ENCODE measurements around the gene ZP4. TPM values are rescaled to one million over a fixed set of nuclear protein-coding genes. Genes with fewer than 3 reads are reported as not detected.

Gene ZP4
- total and polyA plus RNA-seq, 9 of the 15 experiments (the other 6 are each of a cell fraction or from before 2014, with no cell fraction given), result not detected

DNA sequence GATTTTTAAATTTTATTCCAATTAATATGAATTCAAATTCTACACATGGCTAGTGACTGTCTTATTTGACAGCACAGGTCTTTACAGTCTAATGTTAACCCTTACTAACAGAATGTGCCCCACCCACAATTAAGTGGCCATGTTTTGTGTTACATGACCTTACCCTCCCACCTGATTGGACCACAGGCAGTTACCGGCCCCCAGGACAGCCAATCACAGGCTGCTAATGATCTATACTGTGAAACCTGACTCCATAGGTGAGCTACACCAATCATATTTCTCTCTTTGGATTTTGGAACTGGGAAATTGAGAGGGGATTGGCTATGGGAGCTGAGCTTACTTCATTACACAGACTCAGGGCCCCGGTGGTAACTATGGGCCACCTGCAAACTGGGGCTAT lies 27.5 kb downstream of the ZP4 start:
- TF ChIP-seq NELFE (IDR thresholded peaks at IDR 0.05; ENCODE audit: insufficient read depth, insufficient read length) (no peak), FOXA1 (IDR thresholded peaks at IDR 0.05; ENCODE audit: borderline replicate concordance) (no peak)
- TF ChIP-seq, protein P1, sequence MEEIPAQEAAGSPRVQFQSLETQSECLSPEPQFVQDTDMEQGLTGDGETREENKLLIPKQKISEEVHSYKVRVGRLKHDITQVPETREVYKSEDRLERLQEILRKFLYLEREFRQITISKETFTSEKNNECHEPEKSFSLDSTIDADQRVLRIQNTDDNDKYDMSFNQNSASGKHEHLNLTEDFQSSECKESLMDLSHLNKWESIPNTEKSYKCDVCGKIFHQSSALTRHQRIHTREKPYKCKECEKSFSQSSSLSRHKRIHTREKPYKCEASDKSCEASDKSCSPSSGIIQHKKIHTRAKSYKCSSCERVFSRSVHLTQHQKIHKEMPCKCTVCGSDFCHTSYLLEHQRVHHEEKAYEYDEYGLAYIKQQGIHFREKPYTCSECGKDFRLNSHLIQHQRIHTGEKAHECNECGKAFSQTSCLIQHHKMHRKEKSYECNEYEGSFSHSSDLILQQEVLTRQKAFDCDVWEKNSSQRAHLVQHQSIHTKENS (CRISPR knock-in tag; IDR thresholded peaks at IDR 0.05), result no peak
- no peak for DNase-seq (ENCODE audit: extremely low read depth in 1 of 4, low spot score in 3 of 4)
- CTCF ChIA-PET (ENCODE audit: low intra/inter-chr PET ratio), result no interaction called here
- no peak overlapping the region for H3K9ac ChIP-seq (ENCODE audit: insufficient read depth in 1 of 2, low read depth in 2 of 2, low read length in 2 of 2)
- H3K27me3 ChIP-seq (ENCODE audit: control insufficient read depth in 2 of 2, insufficient read depth in 2 of 2, low read length in 2 of 2), result no peaks in the 10 kb centered on the region
- POLR2A ChIA-PET, result no interaction called here
- no peak for FAIRE-seq
- H3K27ac ChIP-seq (ENCODE audit: extremely low read depth, low read depth, low read length), result no peak overlapping the region
- H3K9me3 ChIP-seq (replicated peaks; ENCODE audit: control insufficient read depth, insufficient read depth, low read depth, low read length), result no peaks in the 10 kb centered on the region; the same call in 1 of the 2 replicates
- H4K20me1 ChIP-seq (replicated peaks; ENCODE audit: control insufficient read depth, insufficient read depth, low read length), result no peaks in the 10 kb centered on the region
- no TSS peak for BruUV-seq (replicated peaks)
- H3K4me3 ChIP-seq, result no peak overlapping the region
- intact Hi-C loops (cut with micrococcal nuclease) (no loop called here), in situ Hi-C loops (cut with MboI) (no loop called here)
- H3K4me2 ChIP-seq (ENCODE audit: insufficient read depth, low read length), result no peak overlapping the region
- no peaks in the 10 kb centered on the region for H3K79me2 ChIP-seq (ENCODE audit: control insufficient read depth, insufficient read depth, low read length)
- 3% methylated on average over 2 of the region's 2 CpGs for WGBS (ENCODE audit: insufficient coverage, low coverage, missing lambda C conversion rate)
- no peak overlapping the region for H2AFZ ChIP-seq (ENCODE audit: low read depth, low read length)
- H3K9me1 ChIP-seq (ENCODE audit: control insufficient read depth, insufficient read depth, low read length), result no peaks in the 10 kb centered on the region
- peaks cover 0 to 3% of the 10 kb centered on the region in 2 experiments; a peak in 1 of 5 replicates for H3K4me1 ChIP-seq (replicated peaks in 1 of 2; ENCODE audit: control insufficient read depth in 2 of 2, insufficient read depth in 2 of 2, low read length in 2 of 2)
- H3K36me3 ChIP-seq (ENCODE audit: control insufficient read depth, insufficient read depth, low read length), result no peaks in the 10 kb centered on the region
- no peak for ATAC-seq

DNA sequence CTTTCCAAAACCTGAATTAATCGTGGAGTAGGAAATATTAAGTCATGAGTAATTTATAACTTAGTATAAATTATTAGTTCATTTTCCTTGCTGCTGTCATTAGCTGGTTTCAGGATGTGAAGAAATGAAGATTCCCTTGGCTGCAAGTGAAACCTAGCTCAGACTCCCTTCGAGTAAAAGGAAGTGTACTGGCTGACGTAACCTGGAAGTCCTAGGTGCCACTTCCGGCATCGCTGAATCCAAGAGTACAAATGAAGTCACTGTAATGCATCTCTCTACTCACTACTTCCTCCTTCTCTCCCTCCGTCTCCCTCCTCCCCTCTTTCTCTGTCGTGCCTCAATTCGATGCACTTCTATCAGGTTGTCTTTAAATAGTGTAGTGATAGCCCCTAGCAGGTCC lies 28.8 kb downstream of the ZP4 start:
- CTCF ChIA-PET (ENCODE audit: low intra/inter-chr PET ratio), result no interaction called here
- intact Hi-C loops (cut with micrococcal nuclease) (no loop called here), in situ Hi-C loops (cut with MboI) (no loop called here)

More for the DNA sequence above, 28.8 kb downstream of the ZP4 start:
- TF ChIP-seq GABPA (tag; conservative IDR thresholded peaks at IDR 0.05; ENCODE audit: low read depth) (peak; percentile 38; the same call in 1 of the 2 replicates), NR2C2 (CRISPR knock-in tag; IDR thresholded peaks at IDR 0.05) (no peak), NR2C2 (tag; IDR thresholded peaks at IDR 0.05) (peak; percentile 22; the same call in 1 of the 2 replicates), TEAD4 (IDR thresholded peaks at IDR 0.05; ENCODE audit: low read length) (no peak), TEAD4 (CRISPR knock-in tag; IDR thresholded peaks at IDR 0.05; ENCODE audit: borderline replicate concordance) (no peak), KAT2B (IDR thresholded peaks at IDR 0.05; ENCODE audit: low read depth, low read length) (no peak)
- H3K4me3 ChIP-seq, result no peak overlapping the region
- no peak overlapping the region for H3K27ac ChIP-seq (ENCODE audit: extremely low read depth, low read depth, low read length)
- H3K9me1 ChIP-seq (ENCODE audit: control insufficient read depth, insufficient read depth, low read length), result no peaks in the 10 kb centered on the region
- peaks cover 0 to 3% of the 10 kb centered on the region in 2 experiments; a peak in 1 of 5 replicates for H3K4me1 ChIP-seq (replicated peaks in 1 of 2; ENCODE audit: control insufficient read depth in 2 of 2, insufficient read depth in 2 of 2, low read length in 2 of 2)
- no peak overlapping the region for H2AFZ ChIP-seq (ENCODE audit: low read depth, low read length)
- no peak overlapping the region for H3K9ac ChIP-seq (ENCODE audit: insufficient read depth in 1 of 2, low read depth in 2 of 2, low read length in 2 of 2)
- no peaks in the 10 kb centered on the region for H3K36me3 ChIP-seq (ENCODE audit: control insufficient read depth, insufficient read depth, low read length)
- DNase-seq (ENCODE audit: extremely low read depth in 1 of 4, low spot score in 3 of 4), result no peak
- H4K20me1 ChIP-seq (replicated peaks; ENCODE audit: control insufficient read depth, insufficient read depth, low read length), result no peaks in the 10 kb centered on the region
- under 1% methylated on average over 8 of the region's 8 CpGs for WGBS (ENCODE audit: insufficient coverage, low coverage, missing lambda C conversion rate)
- no peaks in the 10 kb centered on the region for H3K79me2 ChIP-seq (ENCODE audit: control insufficient read depth, insufficient read depth, low read length)
- no peaks in the 10 kb centered on the region for H3K27me3 ChIP-seq (ENCODE audit: control insufficient read depth in 2 of 2, insufficient read depth in 2 of 2, low read length in 2 of 2)
- POLR2A ChIA-PET, result no interaction called here
- no TSS peak for BruUV-seq (replicated peaks)
- H3K4me2 ChIP-seq (ENCODE audit: insufficient read depth, low read length), result no peak overlapping the region
- no peaks in the 10 kb centered on the region; the same call in 1 of the 2 replicates for H3K9me3 ChIP-seq (replicated peaks; ENCODE audit: control insufficient read depth, insufficient read depth, low read depth, low read length)
- ATAC-seq, result no peak
- FAIRE-seq, result no peak

Measured in K562 (cell line).